ENCODE measurements around the gene SERPINA10. TPM values are rescaled to one million over a fixed set of nuclear protein-coding genes. Genes with fewer than 3 reads are reported as not detected.

Gene SERPINA10
- total and polyA plus RNA-seq, 2 of the 13 experiments (the other 11 are each of a cell fraction or from before 2014, with no cell fraction given), result 20.1 to 20.2 TPM

GRCh38 chr14:94322648-94323570 lies 29.8 kb upstream of the SERPINA10 start, which contains the start of gene SERPINA6 (continued):
- TF ChIP-seq ZNF776 (CRISPR knock-in tag; IDR thresholded peaks at IDR 0.05), result no peak
- 0 out of 2 replicates have a peak, but pooled peaks have one; percentile 47 for TF ChIP-seq ZNF746 (CRISPR knock-in tag; IDR thresholded peaks at IDR 0.05)
- TF ChIP-seq ZKSCAN1 (IDR thresholded peaks at IDR 0.05; ENCODE audit: low read length), result no peak
- TF ChIP-seq ZNF644 (CRISPR knock-in tag; IDR thresholded peaks at IDR 0.05; ENCODE audit: low read depth), result no peak; the same call in 1 of the 2 replicates
- TF ChIP-seq ZNF567 (CRISPR knock-in tag; IDR thresholded peaks at IDR 0.05; ENCODE audit: borderline replicate concordance), result no peak
- TF ChIP-seq EP300 (IDR thresholded peaks at IDR 0.05; ENCODE audit: low read depth in 2 of 2, low read length in 2 of 2), result peak in 1 of 2 experiments; percentile 60; a peak in 2 of 4 replicates
- TF ChIP-seq EP300 (CRISPR knock-in tag; IDR thresholded peaks at IDR 0.05; ENCODE audit: borderline replicate concordance), result no peak
- TF ChIP-seq, protein P1, sequence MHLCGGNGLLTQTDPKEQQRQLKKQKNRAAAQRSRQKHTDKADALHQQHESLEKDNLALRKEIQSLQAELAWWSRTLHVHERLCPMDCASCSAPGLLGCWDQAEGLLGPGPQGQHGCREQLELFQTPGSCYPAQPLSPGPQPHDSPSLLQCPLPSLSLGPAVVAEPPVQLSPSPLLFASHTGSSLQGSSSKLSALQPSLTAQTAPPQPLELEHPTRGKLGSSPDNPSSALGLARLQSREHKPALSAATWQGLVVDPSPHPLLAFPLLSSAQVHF (CRISPR knock-in tag; IDR thresholded peaks at IDR 0.05), result 0 out of 2 replicates have a peak, but pooled peaks have one; percentile 9
- peak; percentile 30 for TF ChIP-seq AGO2 (optimal IDR thresholded peaks at IDR 0.05; ENCODE audit: low read depth, low read length)
- TF ChIP-seq GZF1 (CRISPR knock-in tag; IDR thresholded peaks at IDR 0.05), result no peak
- no peak for TF ChIP-seq ZNF251 (CRISPR knock-in tag; IDR thresholded peaks at IDR 0.05)
- peak; percentile 56; the same call in 1 of the 2 replicates for TF ChIP-seq ESRRA (CRISPR knock-in tag; IDR thresholded peaks at IDR 0.05; ENCODE audit: low read depth)
- no peak for TF ChIP-seq ZNF674 (CRISPR knock-in tag; IDR thresholded peaks at IDR 0.05; ENCODE audit: low read depth)
- 0 out of 2 replicates have a peak, but pooled peaks have one; percentile 31 for TF ChIP-seq SIN3A (IDR thresholded peaks at IDR 0.05; ENCODE audit: borderline replicate concordance, low read depth, low read length)
- no peak for TF ChIP-seq TOE1 (CRISPR knock-in tag; IDR thresholded peaks at IDR 0.05)
- TF ChIP-seq ZBTB49 (CRISPR knock-in tag; IDR thresholded peaks at IDR 0.05; ENCODE audit: borderline replicate concordance), result no peak
- peak; percentile 21; the same call in 1 of the 2 replicates for TF ChIP-seq GABPB1 (CRISPR knock-in tag; IDR thresholded peaks at IDR 0.05)
- no peak for TF ChIP-seq KDM1A (CRISPR knock-in tag; IDR thresholded peaks at IDR 0.05)
- no peak for TF ChIP-seq GPBP1L1 (CRISPR knock-in tag; IDR thresholded peaks at IDR 0.05)
- TF ChIP-seq TIGD3 (CRISPR knock-in tag; IDR thresholded peaks at IDR 0.05; ENCODE audit: borderline replicate concordance), result peak; percentile 70; the same call in 1 of the 2 replicates

Data from HepG2 (cell line).